NOMO-1 (cell line): ENCODE measurements around the gene SUFU.

Source experiments
- DNase-seq, 2 experiments: peaks; one replicate each; lab custom pipeline; 2025; ENCODE audit not compliant: unreplicated experiment in 2 of 2; lab: John Stamatoyannopoulos, UW

Gene SUFU

GRCh38 chr10:102631525-102632393 is 128.0 kb downstream of the SUFU start:
- no peak for DNase-seq

DNA sequence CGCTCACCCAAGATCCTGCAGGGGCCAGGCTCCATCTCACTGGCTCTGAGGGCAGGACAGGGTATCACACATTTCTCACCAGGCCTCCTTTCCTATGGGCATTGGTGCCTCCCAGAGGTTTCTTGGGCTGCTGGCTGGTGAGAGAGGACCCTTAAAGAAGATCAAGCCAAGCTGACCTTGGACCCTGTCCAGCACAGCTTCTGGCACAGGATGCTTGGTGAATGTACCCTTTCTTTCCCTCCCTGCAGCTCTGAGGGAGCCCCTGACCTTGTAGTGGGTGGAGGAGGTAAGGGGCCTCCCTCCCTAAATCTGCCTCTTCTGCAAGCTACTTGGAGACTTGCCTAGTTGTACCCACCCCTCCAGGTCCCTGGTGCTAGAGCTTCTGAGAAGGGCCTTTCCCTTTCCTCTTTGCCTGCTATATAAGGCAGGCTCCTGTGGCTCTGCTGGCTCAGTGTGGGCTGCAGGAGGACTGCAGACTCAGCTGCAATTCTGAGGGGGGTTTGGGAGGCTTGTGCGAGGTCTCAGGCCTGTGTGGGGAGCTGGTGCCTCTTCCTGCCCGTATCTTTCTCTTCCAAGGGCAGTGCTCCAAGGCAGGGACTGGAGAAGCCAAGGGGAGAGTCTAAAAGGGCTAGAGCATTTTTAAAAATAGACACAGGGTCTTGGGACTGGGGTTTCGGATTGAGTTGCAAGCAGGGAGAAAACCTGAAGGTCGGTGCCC is 128.8 kb downstream of the SUFU start:
- peak in 1 of 2 experiments; percentile 23 for DNase-seq

DNA sequence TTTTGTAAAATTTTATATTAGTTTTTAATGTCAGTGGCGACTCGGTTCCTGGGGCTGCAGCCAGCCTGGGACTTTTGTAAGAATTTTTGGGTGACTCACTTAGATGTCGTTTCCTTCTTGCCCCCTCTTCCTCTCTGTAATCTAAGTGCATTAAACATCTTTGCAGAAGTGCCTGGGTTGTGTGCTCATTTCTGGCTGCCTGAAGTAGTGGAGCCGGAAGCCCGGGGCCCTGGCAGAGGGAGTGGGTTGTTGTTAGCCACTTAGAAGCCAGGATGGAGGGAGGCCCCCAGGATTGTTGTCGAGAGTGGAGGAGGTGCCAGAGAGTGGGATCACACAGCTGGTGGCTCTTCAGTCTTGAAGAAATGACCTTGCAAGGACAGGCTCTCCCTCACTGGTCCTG is 129.5 kb downstream of the SUFU start:
- peak; percentile 93 to 96 for DNase-seq

DNA sequence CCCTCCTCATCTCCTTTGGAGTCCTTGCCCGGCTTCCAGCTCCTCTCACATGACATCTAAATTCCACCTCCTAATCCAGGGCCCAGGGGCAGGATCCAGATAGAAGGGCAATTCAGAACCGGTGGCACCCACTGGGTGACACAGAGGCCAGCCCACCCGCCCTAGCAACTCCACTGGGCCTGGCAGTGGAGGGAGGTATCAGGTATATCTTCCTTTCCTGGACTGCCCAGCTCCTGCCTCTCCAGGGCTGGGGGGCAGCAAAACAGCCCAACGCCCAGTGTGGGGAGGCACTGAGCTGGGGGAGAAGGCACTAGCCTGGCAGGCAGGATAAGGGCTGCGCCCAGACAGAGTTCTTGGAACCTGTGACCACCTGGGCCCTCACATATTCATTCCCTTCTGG is 130.1 kb downstream of the SUFU start:
- no peak for DNase-seq

GRCh38 chr10:102634686-102635085 is 130.9 kb downstream of the SUFU start:
- DNase-seq: no peak

GRCh38 chr10:102635377-102635776 is 131.6 kb downstream of the SUFU start:
- DNase-seq: peak; percentile 53 to 63

- no peak for DNase-seq
Measured at GRCh38 chr10:102639537-102639936, 135.8 kb downstream of the SUFU start.

DNA sequence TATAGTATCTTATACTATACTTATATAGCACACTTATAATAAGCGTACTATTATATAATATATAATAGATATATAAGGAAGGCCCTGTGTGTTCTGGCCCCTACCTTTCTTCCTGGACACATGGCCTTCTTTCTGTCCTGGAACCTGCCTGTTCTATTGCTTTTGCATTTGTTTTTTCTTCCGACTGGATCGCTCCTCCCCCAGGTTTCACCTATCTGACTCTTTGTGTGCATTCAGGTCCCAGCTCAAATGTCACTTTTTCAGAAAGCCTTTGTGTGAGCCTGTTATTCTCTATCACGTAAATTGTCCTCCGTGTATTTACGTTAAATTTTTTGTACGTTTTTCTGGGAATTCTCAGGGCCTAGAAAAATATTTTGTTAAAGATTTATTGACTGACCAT is 137.6 kb downstream of the SUFU start:
- DNase-seq: no peak

DNA sequence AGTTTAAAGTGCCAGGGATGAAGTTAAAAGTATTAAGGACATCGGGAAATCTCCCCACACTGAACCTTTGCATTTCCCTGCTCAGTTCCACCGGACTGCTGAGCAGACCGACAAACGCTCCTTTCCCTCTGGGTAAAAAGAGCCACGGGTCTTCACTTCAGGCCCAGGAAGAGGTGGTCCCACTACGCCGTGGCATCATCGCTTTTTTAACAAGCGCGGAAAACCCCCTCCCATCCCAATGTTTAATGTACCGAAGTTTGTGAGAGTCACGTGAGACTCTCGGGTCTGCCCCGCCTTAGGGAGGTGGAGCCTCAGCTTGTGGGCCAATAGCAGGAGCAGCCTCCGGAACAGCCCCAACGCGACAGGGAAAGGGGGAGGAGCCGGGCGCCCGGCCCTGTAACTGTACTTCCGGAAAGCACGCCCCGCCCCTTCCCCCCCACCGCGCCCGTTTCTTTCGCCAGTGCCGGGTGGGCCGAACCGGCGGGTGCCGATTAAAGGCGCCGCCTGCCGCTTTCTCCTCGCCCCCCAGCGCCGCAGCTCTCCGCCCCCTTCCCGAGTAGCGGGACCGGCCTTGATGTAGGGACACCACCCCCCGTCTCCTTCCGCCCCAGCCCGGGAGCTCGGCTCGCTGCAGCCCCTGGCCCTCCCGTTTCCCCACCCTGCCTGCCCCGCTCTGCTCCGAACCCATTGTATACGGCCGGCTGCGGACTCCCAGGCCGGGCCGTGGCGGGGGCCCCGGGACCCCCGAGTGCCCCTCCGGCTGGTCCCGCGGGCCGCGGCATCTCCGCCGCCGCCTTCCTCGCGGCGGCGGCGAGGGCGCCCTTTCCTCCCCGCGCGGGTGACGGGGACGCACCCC is 138.3 kb downstream of the SUFU start:
- peak; percentile 96 to 97 for DNase-seq

GRCh38 chr10:102642736-102643335 is 139.1 kb downstream of the SUFU start:
- DNase-seq: peak in 1 of 2 experiments; percentile 18

- peak; percentile 48 to 59 for DNase-seq
Measured at GRCh38 chr10:102643336-102644065, 139.7 kb downstream of the SUFU start.

DNA sequence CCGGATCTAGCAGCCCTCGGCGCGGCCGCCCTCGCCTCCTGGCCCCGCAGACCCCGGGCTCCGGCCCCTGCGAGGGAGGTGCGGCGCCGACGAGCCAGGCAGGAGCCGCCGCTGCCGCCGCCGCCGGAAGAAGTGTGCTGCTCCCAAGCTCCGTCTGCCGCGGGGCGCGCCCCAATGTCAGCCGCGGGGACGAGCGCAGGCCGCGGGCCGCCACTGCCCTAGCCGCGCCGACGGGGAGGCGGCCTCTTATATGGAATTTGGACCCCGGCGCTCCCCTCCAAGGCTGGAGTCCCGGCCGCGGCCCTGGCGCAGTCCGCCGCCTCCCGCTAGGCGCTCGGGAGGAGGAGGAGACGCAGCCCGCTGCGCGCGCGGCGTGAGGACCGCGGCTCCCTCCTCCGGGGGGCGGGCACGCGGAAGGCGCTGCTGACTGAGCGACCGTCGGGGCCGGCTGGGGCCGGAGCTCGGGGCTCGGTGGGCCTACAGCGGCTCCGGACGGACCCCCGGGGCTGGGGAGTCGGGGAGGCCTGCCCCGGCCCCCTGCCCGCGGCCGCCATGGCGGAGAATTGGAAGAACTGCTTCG is 140.4 kb downstream of the SUFU start, which contains the start of gene TRIM8:
Gene TRIM8 (plus strand): TSS at position 414 of the 580 bp plus-strand sequence. CDS start 139 bp downstream, at position 553.
- peak; percentile 40 to 59 for DNase-seq

DNA sequence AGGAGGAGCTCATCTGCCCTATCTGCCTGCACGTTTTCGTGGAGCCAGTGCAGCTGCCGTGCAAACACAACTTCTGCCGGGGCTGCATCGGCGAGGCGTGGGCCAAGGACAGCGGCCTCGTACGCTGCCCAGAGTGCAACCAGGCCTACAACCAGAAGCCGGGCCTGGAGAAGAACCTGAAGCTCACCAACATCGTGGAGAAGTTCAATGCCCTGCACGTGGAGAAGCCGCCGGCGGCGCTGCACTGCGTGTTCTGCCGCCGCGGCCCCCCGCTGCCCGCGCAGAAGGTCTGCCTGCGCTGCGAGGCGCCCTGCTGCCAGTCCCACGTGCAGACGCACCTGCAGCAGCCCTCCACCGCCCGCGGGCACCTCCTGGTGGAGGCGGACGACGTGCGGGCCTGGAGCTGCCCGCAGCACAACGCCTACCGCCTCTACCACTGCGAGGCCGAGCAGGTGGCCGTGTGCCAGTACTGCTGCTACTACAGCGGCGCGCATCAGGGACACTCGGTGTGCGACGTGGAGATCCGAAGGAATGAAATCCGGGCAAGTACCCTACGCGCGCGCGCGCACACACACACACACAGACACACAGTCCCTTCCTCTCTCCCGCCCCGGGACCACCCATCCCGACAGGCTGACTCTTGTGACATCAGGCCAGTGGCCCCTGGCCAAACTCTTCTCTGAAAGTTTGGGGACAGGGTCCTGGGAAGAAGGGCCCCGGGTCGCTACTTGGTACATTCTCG is 141.0 kb downstream of the SUFU start:
- peak; percentile 51 to 70 for DNase-seq

- peak; percentile 68 to 77 for DNase-seq
Measured at GRCh38 chr10:102645388-102645740, 141.6 kb downstream of the SUFU start.

- peak; percentile 98 for DNase-seq
Measured at GRCh38 chr10:102645741-102646609, 142.2 kb downstream of the SUFU start.

DNA sequence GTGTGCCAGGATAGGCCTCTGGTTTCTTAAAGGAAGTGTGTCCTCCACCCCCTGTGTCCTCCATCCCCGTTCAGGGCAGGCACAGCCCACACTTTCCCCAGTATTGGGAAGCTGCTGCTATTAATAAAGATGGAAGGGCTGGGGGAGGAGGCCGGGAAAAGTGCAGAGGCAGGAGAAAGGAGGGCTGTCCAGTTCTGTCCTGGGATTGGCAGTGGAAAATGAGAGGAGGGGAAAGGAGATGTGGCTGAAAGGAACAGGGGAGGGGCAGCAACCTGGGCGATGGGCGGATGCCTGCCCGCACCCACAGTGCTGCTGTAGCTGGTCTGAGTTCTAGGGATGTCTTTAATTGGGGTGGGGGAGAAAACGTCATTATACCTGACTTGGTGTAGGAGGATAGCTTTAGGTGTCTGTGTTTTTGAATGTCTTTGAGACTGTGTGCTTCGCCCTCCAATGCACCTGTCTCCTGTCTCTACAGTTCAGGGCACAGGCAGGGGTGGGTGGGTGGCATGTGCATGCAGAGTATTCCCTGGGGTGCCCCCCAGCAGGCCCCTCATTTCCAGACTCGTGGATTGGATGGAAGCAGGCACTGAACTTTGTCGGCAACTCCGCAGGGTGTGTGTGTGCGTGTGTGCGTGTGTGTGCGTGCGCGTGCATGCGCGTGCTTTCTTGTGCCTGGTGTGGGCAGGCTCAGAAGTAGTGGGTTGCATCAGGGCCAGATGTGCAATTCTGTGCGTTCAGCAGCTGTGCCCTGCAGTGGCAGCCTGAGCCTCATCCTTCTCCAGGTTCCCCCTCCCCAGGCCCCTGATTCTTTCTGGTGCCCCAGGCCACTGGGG is 143.1 kb downstream of the SUFU start:
- DNase-seq: peak in 1 of 2 experiments; percentile 26
